HL-60 (cell line): Measurements from ENCODE around the gene KISS1.

Experiments used
- TF ChIP-seq, protein P1 (sequence below): IDR thresholded peaks from one replicate; pipeline ENCODE4 v1.5.1; 2011; ENCODE audit warnings: low read length, control low read depth, inconsistent platforms; ENCODE audit not compliant: insufficient read depth
- TF ChIP-seq, protein P2 (sequence below): IDR thresholded peaks from 2 replicates; pipeline ENCODE4 v1.6.1; 2012; ENCODE audit warnings: low read depth; ENCODE audit not compliant: insufficient replicate concordance

DNA sequence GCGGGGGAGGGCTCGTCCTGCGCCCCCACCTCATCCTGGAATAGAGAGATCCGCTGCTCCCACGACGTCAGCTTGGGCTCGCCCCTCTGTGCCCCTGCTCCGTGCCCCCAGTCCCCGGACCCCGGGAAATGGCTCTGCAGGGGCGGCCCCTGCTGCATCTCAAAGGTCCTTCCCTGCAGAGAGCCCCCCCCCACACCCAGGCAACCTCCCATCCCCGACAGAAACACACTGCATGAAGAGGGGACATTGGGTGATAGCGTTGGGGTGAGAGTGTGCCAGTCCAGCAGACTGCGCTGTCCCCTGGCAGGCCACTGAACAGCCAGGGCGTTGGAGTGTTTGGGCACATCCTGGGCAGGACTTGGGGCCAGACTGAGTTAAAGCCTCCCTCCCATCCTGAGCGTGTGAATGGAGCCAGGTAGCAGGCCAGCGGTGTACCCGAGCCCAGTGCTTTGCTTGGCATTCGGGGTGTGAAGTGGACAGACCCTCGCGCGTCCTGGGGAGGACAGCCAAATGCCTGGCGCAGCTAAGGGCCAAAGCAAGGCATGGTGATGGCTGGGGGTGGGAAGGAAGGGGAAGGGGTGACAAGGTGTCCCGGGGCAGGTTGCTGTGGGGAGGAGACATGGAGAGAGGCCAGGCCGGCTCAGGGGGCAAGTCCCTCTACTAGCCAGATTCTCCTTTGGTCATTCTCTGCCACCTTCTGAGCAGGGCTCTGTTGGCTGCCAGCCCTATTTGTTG lies 43.8 kb downstream of the KISS1 start:
- TF ChIP-seq, protein P1, sequence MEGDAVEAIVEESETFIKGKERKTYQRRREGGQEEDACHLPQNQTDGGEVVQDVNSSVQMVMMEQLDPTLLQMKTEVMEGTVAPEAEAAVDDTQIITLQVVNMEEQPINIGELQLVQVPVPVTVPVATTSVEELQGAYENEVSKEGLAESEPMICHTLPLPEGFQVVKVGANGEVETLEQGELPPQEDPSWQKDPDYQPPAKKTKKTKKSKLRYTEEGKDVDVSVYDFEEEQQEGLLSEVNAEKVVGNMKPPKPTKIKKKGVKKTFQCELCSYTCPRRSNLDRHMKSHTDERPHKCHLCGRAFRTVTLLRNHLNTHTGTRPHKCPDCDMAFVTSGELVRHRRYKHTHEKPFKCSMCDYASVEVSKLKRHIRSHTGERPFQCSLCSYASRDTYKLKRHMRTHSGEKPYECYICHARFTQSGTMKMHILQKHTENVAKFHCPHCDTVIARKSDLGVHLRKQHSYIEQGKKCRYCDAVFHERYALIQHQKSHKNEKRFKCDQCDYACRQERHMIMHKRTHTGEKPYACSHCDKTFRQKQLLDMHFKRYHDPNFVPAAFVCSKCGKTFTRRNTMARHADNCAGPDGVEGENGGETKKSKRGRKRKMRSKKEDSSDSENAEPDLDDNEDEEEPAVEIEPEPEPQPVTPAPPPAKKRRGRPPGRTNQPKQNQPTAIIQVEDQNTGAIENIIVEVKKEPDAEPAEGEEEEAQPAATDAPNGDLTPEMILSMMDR, result no peak
- TF ChIP-seq, protein P2, sequence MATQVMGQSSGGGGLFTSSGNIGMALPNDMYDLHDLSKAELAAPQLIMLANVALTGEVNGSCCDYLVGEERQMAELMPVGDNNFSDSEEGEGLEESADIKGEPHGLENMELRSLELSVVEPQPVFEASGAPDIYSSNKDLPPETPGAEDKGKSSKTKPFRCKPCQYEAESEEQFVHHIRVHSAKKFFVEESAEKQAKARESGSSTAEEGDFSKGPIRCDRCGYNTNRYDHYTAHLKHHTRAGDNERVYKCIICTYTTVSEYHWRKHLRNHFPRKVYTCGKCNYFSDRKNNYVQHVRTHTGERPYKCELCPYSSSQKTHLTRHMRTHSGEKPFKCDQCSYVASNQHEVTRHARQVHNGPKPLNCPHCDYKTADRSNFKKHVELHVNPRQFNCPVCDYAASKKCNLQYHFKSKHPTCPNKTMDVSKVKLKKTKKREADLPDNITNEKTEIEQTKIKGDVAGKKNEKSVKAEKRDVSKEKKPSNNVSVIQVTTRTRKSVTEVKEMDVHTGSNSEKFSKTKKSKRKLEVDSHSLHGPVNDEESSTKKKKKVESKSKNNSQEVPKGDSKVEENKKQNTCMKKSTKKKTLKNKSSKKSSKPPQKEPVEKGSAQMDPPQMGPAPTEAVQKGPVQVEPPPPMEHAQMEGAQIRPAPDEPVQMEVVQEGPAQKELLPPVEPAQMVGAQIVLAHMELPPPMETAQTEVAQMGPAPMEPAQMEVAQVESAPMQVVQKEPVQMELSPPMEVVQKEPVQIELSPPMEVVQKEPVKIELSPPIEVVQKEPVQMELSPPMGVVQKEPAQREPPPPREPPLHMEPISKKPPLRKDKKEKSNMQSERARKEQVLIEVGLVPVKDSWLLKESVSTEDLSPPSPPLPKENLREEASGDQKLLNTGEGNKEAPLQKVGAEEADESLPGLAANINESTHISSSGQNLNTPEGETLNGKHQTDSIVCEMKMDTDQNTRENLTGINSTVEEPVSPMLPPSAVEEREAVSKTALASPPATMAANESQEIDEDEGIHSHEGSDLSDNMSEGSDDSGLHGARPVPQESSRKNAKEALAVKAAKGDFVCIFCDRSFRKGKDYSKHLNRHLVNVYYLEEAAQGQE, result no peak
